HepG2 (cell line): ENCODE measurements around the gene FBF1. TPM values are rescaled to one million over a fixed set of nuclear protein-coding genes. Genes with fewer than 3 reads are reported as not detected.

ENCODE experiments used
- FOXO4 ChIP-seq: sonication (generic); formaldehyde crosslinking; conservative IDR thresholded peaks from 2 replicates; pipeline ENCODE4 v1.8.1; 2023; ENCODE audit warnings: missing genetic modification reagents
- GABPB1 ChIP-seq: IDR thresholded peaks from 2 replicates; pipeline ENCODE4 v1.6.1; 2016; ENCODE audit warnings: mild to moderate bottlenecking, missing genetic modification reagents, moderate library complexity, missing compliant biosample characterization
- HMGXB3 ChIP-seq: sonication (generic); formaldehyde crosslinking; IDR thresholded peaks from 2 replicates; pipeline ENCODE4 v1.4.0; 2020; ENCODE audit warnings: missing genetic modification reagents, borderline replicate concordance
- KLF13 ChIP-seq: sonication (generic); formaldehyde crosslinking; IDR thresholded peaks from 2 replicates; pipeline ENCODE4 v1.4.0; 2020; ENCODE audit warnings: mild to moderate bottlenecking, missing genetic modification reagents
- KLF9 ChIP-seq: IDR thresholded peaks from 2 replicates; pipeline ENCODE4 v1.6.1; 2016; ENCODE audit warnings: low read depth
- NFE2L1 ChIP-seq: sonication (generic); formaldehyde crosslinking; IDR thresholded peaks from 2 replicates; pipeline ENCODE4 v1.4.0; 2020; ENCODE audit warnings: missing genetic modification reagents, mild to moderate bottlenecking, borderline replicate concordance
- POLR2A ChIP-seq, 2 experiments: IDR thresholded peaks; 2 replicates each; pipeline ENCODE4 v1.6.1; 2011; ENCODE audit warnings: low read depth in 2 of 2, low read length in 2 of 2, mild to moderate bottlenecking in 1 of 2, moderate library complexity in 1 of 2; ENCODE audit not compliant: insufficient read depth in 1 of 2
- SIX1 ChIP-seq: sonication (generic); formaldehyde crosslinking; IDR thresholded peaks from 2 replicates; pipeline ENCODE4 v1.4.0; 2020; ENCODE audit warnings: missing genetic modification reagents, borderline replicate concordance
- SSRP1 ChIP-seq: IDR thresholded peaks from 2 replicates; pipeline ENCODE4 v1.6.1; 2016; ENCODE audit warnings: control low read depth
- ZMAT5 ChIP-seq: sonication (generic); formaldehyde crosslinking; IDR thresholded peaks from 2 replicates; pipeline ENCODE4 v1.5.0; 2020; ENCODE audit warnings: mild to moderate bottlenecking, low read depth, missing genetic modification reagents, borderline replicate concordance
- ZNF18 ChIP-seq: sonication (generic); formaldehyde crosslinking; IDR thresholded peaks from 2 replicates; pipeline ENCODE4 v1.8.0; 2022; ENCODE audit warnings: mild to moderate bottlenecking, missing genetic modification reagents; ENCODE audit not compliant: insufficient replicate concordance
- ZNF235 ChIP-seq: sonication (generic); formaldehyde crosslinking; IDR thresholded peaks from 2 replicates; pipeline ENCODE4 v1.8.1; 2023; ENCODE audit warnings: mild to moderate bottlenecking, missing genetic modification reagents, borderline replicate concordance
- ZNF616 ChIP-seq: sonication (generic); formaldehyde crosslinking; IDR thresholded peaks from 2 replicates; pipeline ENCODE4 v1.5.0; 2020; ENCODE audit warnings: low read depth, mild to moderate bottlenecking, missing genetic modification reagents
- ZSCAN12 ChIP-seq: sonication (generic); formaldehyde crosslinking; IDR thresholded peaks from 2 replicates; pipeline ENCODE4 v1.9.0; 2021; ENCODE audit warnings: mild to moderate bottlenecking, missing genetic modification reagents
- polyA plus RNA-seq, 8 experiments: library from polyadenylated mRNA; depleted of rRNA in 3 of 8; stranded (reverse) in 7 of 8; unstranded in 1 of 8; fragments of >200 nt; fragmentation: Illumina TruSeq in 4 of 8; extraction: Trizol in 4 of 8; gene quantifications; 2 replicates each; pipeline versions ENCODE4 v1.2.1 to v1.2.3, GENCODE V29; 2011 to 2016; ENCODE audit warnings: low read depth in 4 of 8, missing spikeins in 1 of 8, mixed read lengths in 1 of 8; ENCODE audit not compliant: insufficient read depth in 1 of 8
- total RNA-seq, 5 experiments: library from RNA; depleted of rRNA; stranded (reverse); fragments of >200 nt; fragmentation: Illumina TruSeq; extraction: Trizol; gene quantifications; 2 replicates each; pipeline ENCODE4 v1.2.3, GENCODE V29; 2016; ENCODE audit warnings: low read depth in 1 of 5
- TF ChIP-seq, protein P1 (sequence below): sonication (generic); formaldehyde crosslinking; IDR thresholded peaks from 2 replicates; pipeline ENCODE4 v1.8.1; 2023; ENCODE audit warnings: mild to moderate bottlenecking, moderate library complexity, missing genetic modification reagents
- TF ChIP-seq, protein P2 (sequence below): sonication (generic); formaldehyde crosslinking; IDR thresholded peaks from 2 replicates; pipeline ENCODE4 v1.4.0; 2020; ENCODE audit warnings: mild to moderate bottlenecking, missing genetic modification reagents
- TF ChIP-seq, protein P3 (sequence below): IDR thresholded peaks from 2 replicates; pipeline ENCODE4 v1.6.1; 2016; ENCODE audit warnings: missing compliant biosample characterization, missing genetic modification reagents, borderline replicate concordance

FBF1 gene
- total and polyA plus RNA-seq, 2 of the 13 experiments (the other 11 are each of a cell fraction or from before 2014, with no cell fraction given): 2.4 to 8.1 TPM

GRCh38 chr17:75876938-75877751 is 63.7 kb downstream of the FBF1 start (continued):
- peak; percentile 86 for TF ChIP-seq ZNF18 (CRISPR knock-in tag)
- TF ChIP-seq SSRP1: peak; percentile 79; the same call in 1 of the 2 replicates
- TF ChIP-seq, protein P1, sequence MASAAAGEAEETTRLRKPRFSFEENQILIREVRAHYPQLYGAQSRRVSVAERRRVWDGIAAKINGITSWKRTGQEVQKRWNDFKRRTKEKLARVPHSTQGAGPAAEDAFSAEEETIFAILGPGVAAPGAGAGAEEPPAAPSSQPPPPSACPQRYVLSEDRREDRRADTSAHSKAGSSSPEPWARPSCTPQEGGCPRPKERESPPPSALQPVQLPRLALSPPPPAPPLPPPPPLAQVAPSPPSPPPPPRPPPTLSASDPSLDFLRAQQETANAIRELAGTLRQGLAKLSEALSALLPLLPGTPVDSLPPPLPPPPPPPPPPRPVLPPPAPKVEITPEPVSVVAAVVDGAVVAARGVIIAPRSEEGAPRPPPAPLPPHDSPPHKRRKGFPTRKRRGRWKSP (CRISPR knock-in tag): peak; percentile 12; the same call in 1 of the 2 replicates
- TF ChIP-seq KLF9 (CRISPR knock-in tag): peak; percentile 42; the same call in 1 of the 2 replicates
- peak; percentile 86; the same call in 1 of the 2 replicates for TF ChIP-seq ZMAT5 (CRISPR knock-in tag)
- TF ChIP-seq SIX1: no peak
- peak; percentile 60; the same call in 1 of the 2 replicates for TF ChIP-seq ZNF235 (CRISPR knock-in tag)
- TF ChIP-seq, protein P2, sequence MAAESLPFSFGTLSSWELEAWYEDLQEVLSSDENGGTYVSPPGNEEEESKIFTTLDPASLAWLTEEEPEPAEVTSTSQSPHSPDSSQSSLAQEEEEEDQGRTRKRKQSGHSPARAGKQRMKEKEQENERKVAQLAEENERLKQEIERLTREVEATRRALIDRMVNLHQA (CRISPR knock-in tag): peak; percentile 12; the same call in 1 of the 2 replicates
- TF ChIP-seq, protein P3, sequence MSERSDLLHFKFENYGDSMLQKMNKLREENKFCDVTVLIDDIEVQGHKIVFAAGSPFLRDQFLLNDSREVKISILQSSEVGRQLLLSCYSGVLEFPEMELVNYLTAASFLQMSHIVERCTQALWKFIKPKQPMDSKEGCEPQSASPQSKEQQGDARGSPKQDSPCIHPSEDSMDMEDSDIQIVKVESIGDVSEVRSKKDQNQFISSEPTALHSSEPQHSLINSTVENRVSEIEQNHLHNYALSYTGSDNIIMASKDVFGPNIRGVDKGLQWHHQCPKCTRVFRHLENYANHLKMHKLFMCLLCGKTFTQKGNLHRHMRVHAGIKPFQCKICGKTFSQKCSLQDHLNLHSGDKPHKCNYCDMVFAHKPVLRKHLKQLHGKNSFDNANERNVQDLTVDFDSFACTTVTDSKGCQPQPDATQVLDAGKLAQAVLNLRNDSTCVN (CRISPR knock-in tag): peak; percentile 41
- TF ChIP-seq GABPB1 (CRISPR knock-in tag): peak; percentile 67; the same call in 1 of the 2 replicates
- no peak for TF ChIP-seq NFE2L1 (CRISPR knock-in tag)
- TF ChIP-seq ZSCAN12 (CRISPR knock-in tag): no peak
- TF ChIP-seq HMGXB3 (CRISPR knock-in tag): no peak; the same call in 1 of the 2 replicates
- no peak; the same call in 1 of the 2 replicates for TF ChIP-seq KLF13 (CRISPR knock-in tag)
- TF ChIP-seq FOXO4: 0 out of 2 replicates have a peak, but pooled peaks have one; percentile 87
- TF ChIP-seq ZNF616 (CRISPR knock-in tag): no peak; the same call in 1 of the 2 replicates
- peak in 1 of 2 experiments; percentile 54; a peak in 1 of 4 replicates for TF ChIP-seq POLR2A (IDR thresholded peaks at IDR 0.05; ENCODE audit: insufficient read depth in 1 of 2, low read depth in 2 of 2, low read length in 2 of 2)
